ENCODE results near the gene GDA.

The GDA gene

GRCh38 chr9:72150661-72151060 lies 1.4 kb downstream of the GDA start:
- no peak for DNase-seq (ENCODE audit: low spot score)

DNA sequence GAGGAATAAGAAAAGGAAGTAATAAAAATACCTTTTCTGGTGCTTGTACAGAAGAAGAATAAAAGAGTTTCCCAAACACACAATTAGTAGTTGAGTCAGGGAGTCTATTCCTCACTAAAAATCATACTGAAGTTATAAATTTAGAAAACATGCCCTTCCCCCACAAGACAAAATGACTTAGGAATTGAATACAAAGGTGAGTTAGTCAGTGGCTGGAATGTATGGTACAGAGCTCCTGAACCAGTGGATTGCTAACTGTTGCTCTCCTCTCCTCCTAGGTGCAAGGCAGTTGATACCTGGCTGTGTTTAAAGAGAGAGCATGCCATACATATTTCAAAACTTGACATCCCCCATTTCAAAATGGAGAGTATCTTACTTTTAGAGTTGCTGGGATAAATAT lies 1.9 kb downstream of the GDA start:
- peak; percentile 37 for DNase-seq (ENCODE audit: low spot score)

GRCh38 chr9:72154468-72155285 lies 5.4 kb downstream of the GDA start:
- peak; percentile 86 for DNase-seq (ENCODE audit: low spot score)

DNA sequence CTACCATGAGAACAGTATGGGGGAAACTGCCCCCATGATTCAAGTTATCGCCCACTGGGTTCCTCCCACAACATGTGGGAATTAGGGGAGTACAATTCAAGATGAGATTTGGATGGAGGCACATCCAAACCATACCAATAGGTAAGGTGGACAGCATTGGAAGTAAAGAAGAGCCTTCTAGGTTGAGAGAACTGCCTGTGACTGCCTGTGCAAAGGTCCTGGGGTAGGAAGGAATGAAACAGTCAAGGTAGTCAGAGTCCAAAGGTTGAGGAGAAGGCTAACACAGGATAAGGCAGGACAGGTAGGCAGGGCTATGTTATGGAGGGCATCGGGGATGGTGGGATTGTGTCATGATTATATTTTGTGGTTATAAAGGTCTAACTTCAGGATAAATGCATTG lies 6.1 kb downstream of the GDA start:
- DNase-seq (ENCODE audit: low spot score), result no peak

DNA sequence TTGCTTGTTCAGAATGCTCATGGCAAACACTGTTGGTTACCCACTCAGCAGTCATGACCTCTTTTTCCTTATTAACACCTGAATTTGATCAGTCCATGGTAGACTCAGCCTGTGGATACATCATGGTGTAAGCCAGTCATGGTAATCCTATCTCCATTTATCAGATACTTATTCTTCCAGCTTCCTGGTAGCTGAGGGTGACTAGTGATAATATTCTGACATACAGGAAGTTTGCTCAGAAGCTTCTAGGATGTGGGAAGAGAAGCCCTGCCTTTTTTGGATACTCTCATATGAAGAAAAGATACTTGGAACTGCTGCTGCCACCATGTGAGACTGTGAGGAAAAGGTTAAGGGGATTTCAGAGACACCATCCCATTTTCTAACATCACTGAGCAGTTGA lies 7.3 kb downstream of the GDA start:
- no peak for DNase-seq (ENCODE audit: low spot score)

GRCh38 chr9:72158680-72159079 lies 9.4 kb downstream of the GDA start:
- DNase-seq (ENCODE audit: low spot score), result no peak

GRCh38 chr9:72160446-72161123 lies 11.3 kb downstream of the GDA start:
- DNase-seq (ENCODE audit: low spot score), result no peak

GRCh38 chr9:72165326-72165725 lies 16.1 kb downstream of the GDA start:
- no peak for DNase-seq (ENCODE audit: low spot score)

DNA sequence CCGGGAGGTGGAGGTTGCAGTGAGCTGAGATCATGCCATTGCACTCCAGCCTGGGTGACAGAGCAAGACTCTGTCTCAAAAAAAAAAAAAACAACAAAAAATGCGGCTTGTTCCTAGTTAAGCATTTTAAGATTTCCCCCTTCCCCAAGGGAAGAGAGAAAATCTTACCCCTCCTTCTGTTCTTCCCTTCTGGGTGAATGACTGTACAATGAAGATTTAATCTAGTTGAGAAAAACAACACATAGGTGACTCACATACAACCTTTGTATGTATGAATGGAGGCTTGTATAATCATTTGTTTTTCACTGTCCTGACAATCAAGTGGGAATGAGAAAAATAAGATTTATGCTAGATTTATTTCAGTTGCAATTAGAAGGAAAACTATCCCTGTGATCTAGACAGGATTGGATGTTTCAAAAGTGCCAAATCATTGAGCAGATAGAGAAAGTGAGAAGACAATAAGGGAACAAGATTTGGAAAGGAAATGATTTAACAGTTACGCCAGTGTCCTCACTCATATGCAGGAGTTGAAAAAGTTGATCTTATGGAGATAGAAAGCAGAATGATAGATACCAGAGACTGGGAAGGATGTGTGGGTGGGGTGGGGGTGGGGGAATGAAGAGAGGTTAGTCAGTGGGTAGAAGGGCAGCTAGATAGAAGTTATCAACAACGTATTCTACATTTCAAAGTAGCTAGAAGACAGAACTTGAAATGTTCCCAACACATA lies 16.7 kb downstream of the GDA start:
- no peak for DNase-seq (ENCODE audit: low spot score)

DNA sequence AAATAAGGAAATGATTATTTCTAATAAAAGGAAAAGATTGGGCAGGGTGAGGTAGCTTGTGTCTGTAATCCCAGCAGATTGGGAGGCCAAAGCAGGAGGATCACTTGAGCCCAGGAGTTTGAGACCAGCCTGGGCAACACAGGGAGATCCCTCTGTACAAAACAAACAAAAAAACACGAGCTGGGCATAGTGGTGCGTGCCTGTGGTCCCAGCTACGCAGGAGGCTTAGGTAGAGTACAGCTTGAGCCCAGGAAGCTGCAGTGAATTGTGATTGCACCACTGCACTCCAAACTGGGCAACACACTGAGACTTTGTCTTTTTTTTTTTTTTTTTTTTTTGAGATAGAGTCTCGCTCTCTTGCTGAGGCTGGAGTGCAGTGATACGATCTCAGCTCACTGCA lies 18.8 kb downstream of the GDA start:
- DNase-seq (ENCODE audit: low spot score), result no peak

DNA sequence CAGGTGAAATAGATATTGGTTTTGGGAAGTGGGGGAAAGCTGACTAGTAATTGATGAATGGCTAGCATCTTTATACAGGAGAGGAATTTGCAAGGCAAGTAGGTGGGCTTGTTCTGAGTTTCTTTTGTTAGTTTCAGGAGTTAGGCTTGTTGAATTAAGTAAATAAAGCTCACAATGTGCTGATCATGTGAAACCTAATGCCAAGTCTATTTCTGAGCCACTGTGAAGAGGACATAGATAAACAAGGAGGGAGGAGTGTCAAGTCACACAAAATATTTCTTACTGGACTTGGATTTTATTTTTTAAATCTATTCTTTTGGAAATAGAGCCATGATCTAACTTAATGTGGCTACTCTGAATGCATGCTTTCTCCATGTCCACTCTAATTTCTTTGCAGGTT lies 19.9 kb downstream of the GDA start:
- no peak for DNase-seq (ENCODE audit: low spot score)

DNA sequence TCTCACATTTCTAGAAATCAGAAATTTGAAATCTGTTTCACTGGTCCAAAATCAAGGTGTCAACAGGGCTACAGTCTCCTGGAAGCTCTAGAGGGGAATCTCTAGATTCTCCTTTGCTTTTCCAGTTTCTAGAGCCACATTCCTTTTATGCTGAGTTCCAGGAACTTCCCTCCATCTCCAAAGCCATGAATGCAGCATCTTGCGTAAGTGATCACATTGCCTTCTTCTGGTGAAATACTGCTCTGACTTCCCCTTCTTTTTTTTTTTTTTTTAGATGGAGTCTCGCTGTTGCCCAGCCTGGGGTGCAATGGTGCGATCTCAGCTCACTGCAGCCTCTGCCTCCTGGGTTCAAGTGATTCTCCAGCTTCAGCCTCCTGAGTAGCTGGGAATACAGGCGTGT lies 23.8 kb downstream of the GDA start:
- no peak for DNase-seq (ENCODE audit: low spot score)

DNA sequence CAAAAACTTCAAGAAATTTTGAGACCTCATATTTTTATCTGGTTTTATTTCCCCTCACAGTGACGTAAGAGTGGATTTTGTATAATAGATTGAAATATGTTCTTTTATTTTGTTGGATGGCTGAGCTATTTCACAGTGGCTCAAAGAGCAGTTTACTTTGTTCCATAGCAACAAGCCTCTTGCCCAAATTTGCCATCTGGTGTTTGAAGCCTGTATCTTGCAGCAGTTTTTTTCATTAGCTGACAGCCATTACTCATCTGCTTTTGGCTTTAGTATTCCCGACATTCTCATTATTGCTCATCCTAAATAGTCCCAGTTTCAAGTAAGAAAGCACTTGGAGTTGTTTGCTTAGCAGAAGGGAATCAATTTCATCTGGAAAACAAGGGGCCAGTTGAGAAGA lies 36.3 kb downstream of the GDA start:
- DNase-seq (ENCODE audit: low spot score), result no peak

DNA sequence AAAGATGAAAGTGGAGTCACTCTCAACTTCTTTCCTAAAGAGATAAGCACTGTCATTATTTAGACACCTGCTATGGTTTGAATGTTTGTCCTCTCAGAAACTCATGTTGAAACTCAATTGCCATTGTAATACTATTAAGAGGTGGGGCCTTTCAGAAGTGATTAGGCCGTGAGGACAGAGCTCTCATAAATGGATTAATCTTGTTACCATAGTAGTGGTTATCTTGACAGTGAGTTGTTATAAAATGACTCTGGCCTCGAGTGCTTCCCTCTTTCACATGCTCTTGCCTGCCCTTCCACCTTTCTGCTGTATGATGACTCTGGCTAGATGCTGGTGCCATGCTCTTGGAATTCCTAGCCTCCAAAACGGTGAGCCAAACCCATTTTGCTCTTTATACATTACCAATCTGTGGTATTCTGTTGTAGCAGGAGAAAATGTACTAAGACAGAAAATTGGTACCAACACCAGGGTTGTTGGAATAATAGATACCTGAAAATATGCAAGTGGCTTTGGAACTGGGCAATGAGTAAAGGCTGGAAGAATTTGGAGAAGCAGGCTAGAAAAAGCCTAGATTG lies 38.0 kb downstream of the GDA start:
- DNase-seq (ENCODE audit: low spot score), result no peak

- no peak for DNase-seq (ENCODE audit: low spot score)
Observed at GRCh38 chr9:72188232-72188631, 39.0 kb downstream of the GDA start.

- DNase-seq (ENCODE audit: low spot score), result no peak
Observed at GRCh38 chr9:72193478-72193881, 44.2 kb downstream of the GDA start.

GRCh38 chr9:72199238-72199637 lies 50.0 kb downstream of the GDA start:
- no peak for DNase-seq (ENCODE audit: low spot score)

GRCh38 chr9:72200452-72200851 lies 51.2 kb downstream of the GDA start:
- DNase-seq (ENCODE audit: low spot score), result no peak

- DNase-seq (ENCODE audit: low spot score), result no peak
Observed at GRCh38 chr9:72202009-72202408, 52.8 kb downstream of the GDA start.

- DNase-seq (ENCODE audit: low spot score), result peak; percentile 36
Observed at GRCh38 chr9:72203205-72203803, 54.1 kb downstream of the GDA start.

- DNase-seq (ENCODE audit: low spot score), result no peak
Observed at GRCh38 chr9:72204062-72204461, 54.8 kb downstream of the GDA start.

- no peak for DNase-seq (ENCODE audit: low spot score)
Observed at GRCh38 chr9:72205513-72205912, 56.3 kb downstream of the GDA start.

All from SW480 (cell line).